ENCODE measurements around the gene SNRNP70.
"Not testable (repeated sequence)": the region's sequence is repeated elsewhere in the genome, so short reads cannot be mapped to it uniquely, and the experiment has no call there.

SNRNP70 gene, protein sequence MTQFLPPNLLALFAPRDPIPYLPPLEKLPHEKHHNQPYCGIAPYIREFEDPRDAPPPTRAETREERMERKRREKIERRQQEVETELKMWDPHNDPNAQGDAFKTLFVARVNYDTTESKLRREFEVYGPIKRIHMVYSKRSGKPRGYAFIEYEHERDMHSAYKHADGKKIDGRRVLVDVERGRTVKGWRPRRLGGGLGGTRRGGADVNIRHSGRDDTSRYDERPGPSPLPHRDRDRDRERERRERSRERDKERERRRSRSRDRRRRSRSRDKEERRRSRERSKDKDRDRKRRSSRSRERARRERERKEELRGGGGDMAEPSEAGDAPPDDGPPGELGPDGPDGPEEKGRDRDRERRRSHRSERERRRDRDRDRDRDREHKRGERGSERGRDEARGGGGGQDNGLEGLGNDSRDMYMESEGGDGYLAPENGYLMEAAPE

DNA sequence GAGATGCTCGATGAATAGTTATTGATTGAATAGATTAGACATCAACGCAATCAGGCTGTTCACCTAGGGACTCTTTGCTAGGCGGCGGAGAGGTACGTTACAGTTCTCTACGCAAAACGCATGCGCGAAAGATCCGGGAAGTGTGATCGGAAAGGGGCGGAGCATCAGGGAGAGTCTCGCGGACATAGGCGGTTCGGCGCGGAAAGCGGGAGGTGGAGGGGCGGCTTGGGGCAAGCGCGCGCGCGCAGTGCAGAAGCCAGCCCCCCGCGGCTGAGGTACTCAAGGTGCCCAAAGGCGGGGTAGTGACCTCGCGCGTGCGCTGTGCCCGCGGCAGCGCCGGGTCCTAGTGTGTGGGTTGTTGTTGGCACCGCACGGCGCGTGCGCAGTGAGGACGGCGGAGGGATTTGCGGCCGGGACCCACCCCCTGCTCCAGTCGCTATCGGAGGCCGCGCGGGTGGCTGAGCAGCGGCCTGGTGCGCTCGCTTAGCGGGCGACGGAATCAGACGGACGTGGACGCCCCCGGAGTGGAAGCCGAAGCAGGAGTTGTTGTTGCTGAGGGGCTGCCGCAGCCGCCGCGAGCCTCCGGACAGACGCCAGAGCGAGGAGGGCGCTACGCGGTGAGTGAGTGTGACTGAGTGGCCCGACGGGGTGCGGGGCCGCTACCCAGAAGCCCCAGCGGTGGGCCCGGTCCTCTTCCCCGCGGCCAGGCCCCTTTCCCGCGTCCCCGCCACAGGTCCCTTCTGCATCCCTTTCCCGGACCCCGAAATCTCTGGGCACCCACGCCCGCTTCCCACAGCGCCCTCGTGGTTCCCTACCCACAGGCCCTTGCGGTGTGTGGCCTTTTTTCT, at the start of gene SNRNP70:
SNRNP70 (plus strand) TSS at position 432 of the 848 bp plus-strand sequence. CDS start 964 bp downstream, outside the sequence.
- DNase-seq = peak; percentile 99

DNA sequence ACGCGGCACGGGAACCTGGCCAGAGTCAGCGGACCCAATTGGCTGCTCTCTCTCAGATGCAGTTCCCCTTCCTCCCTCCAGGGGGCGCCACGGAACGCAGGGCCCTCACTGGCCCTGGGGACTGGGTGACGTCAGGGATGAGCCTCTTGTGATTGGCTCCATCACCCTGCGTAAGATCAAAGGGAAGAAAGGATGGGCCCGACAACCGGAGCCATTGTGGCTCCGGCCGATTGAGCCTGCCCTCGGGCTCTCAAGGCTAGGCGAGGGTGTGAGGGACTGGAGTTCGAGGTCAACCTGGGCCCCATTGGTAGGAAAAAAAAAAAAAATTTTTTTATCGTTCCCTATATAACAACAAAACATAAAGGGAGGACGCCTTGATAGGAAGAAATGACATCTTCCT, 48.4 kb upstream of the SNRNP70 start, which contains the start of gene CGB1:
CGB1 (minus strand) TSS at position 81 of the 400 bp plus-strand sequence. CDS start 184 bp downstream, outside the sequence.
- peak; percentile 72 for DNase-seq

DNA sequence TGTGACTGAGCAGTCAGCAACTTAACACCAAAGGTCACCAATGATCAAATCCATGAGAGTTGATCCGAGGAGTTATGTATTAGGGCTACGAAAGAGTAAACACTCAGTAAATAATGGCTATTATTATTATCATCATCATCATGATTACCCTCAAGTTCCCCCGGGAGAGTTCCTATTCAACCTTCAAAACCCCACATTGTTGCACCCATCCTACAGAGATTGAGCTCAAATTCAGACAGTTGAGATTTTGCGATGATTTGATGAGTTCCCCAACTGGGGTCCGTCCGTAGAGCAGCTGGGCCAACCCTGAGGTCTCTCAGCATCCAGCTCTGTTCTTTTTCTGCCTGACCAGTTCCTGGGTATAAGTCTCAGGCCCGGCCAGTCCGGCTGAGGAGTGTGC, 47.1 kb upstream of the SNRNP70 start:
- DNase-seq = not testable (repeated sequence)

DNA sequence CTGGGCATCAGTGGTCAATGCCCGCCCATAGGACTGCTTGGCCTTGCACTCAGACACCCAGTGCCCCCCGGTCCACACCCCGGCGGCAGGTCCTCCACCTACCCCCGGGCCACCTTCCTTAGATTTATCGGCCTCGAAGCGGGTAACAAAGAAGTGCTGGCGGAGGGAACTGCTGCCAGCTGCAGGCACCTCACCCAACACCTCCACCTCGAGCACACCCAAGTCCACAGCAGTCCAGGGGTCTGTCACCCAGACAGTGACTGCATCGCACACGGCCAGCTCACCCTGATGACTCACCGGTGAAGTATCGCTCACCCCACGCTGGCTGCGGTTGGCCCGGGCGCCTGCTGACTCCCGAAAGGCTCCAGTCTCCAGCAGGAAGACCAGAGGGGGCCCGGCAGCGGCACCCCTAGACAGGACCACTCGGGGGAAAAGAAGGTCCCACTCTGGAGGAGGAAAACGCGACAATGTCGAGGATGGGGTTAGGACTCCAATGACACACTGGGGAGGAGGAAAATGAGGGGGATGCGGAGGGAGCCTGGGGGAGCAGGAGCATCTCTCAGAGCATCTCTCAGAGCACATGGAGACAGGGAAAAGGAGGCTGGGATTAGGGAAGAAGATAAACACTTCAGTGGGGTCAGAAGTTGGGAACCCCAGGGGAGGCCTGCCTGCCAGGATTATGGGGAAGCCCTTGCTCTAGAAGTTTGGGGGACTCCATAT, 46.5 kb upstream of the SNRNP70 start:
- not testable (repeated sequence) for DNase-seq

DNA sequence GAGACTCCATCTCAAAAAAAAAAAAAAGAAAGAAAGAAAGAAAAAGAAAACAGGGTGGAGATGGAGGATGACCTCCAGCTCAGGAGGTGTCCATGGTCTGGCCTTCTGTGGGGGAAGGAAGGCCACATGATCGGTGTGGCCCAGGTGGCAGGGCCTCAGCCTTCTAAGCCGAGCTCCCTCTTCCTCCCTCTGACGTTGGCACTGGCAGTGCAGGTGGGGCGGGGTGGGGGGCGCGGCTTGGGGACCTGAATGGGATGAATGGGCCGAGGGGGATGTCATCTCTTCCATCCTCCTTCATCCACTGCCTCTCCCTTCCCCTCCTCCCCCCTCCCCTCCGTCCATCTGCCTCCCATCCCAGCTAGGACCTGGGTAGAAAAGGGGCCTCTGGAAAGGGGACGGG, 45.5 kb upstream of the SNRNP70 start:
- DNase-seq = not testable (repeated sequence)

DNA sequence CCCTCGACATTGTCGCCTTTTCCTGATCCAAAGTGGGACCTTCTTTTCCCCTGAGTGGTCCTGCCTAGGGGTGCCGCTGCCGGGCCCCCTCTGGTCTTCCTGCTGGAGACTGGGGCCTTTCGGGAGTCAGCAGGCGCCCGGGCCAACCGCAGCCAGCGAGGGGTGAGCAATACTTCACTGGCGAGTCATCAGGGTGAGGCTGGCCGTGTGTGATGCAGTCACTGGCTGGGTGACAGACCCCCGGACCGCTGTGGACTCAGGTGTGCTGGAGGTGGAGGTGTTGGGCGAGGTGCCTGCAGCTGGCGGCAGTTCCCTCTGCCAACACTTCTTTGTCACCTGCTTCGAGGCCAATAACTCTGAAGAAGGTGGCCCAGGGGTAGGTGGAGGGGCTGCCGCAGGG, 43.1 kb upstream of the SNRNP70 start:
- DNase-seq = no peak

DNA sequence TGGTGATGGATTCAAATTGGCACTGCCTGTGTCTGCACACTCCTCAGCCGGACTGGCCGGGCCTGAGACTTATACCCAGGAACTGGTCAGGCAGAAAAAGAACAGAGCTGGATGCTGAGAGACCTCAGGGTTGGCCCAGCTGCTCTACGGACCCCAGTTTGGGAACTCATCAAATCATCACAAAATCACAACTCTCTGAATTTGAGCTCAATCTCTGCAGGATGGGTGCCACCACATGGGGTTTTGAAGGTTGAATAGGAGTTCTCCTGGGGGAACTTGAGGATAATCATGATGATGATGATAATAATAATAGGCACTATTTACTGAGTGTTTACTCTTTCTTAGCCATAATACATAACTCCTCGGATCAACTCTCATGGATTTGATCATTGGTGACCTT, 42.6 kb upstream of the SNRNP70 start:
- DNase-seq = not testable (repeated sequence)

DNA sequence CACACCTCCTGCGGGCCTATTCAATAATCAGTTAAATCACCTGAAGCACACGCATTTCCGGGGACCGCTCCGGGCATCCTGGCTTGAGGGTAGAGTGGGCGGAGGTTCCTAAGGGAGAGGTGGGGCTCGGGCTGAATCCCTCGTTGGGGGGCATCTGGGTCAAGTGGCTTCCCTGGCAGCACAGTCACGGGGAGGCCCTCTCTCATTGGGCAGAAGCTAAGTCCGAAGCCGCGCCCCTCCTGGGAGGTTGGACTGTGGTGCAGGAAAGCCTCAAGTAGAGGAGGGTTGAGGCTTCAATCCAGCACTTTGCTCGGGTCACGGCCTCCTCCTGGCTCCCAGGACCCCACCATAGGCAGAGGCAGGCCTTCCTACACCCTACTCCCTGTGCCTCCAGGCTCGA, 41.7 kb upstream of the SNRNP70 start, which contains the start of gene CGB5:
CGB5 (plus strand) TSS at position 301 of the 400 bp plus-strand sequence. CDS start 362 bp downstream, outside the sequence.
- DNase-seq = not testable (repeated sequence)

DNA sequence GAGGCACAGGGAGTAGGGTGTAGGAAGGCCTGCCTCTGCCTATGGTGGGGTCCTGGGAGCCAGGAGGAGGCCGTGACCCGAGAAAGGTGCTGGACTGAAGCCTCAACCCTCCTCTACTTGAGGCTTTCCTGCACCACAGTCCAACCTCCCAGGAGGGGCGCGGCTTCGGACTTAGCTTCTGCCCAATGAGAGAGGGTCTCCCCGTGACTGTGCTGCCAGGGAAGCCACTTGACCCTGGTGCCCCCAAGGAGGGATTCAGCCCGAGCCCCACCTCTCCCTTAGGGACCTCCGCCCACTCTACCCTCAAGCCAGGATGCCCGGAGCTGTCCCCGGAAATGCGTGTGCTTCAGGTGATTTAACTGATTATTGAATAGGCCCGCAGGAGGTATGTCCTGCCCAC, 36.2 kb upstream of the SNRNP70 start, which contains the start of gene CGB8:
CGB8 (minus strand) TSS at position 101 of the 400 bp plus-strand sequence. CDS start 372 bp downstream, outside the sequence.
- not testable (repeated sequence) for DNase-seq

DNA sequence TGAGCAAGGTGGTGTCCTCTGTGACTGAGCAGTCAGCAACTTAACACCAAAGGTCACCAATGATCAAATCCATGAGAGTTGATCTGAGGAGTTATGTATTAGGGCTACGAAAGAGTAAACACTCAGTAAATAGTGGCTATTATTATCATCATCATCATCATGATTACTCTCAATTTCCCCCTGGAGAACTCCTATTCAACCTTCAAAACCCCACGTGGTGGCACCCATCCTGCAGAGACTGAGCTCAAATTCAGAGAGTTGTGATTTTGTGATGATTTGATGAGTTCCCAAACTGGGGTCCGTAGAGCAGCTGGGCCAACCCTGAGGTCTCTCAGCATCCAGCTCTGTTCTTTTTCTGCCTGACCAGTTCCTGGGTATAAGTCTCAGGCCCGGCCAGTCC, 35.4 kb upstream of the SNRNP70 start:
- DNase-seq = not testable (repeated sequence)

DNA sequence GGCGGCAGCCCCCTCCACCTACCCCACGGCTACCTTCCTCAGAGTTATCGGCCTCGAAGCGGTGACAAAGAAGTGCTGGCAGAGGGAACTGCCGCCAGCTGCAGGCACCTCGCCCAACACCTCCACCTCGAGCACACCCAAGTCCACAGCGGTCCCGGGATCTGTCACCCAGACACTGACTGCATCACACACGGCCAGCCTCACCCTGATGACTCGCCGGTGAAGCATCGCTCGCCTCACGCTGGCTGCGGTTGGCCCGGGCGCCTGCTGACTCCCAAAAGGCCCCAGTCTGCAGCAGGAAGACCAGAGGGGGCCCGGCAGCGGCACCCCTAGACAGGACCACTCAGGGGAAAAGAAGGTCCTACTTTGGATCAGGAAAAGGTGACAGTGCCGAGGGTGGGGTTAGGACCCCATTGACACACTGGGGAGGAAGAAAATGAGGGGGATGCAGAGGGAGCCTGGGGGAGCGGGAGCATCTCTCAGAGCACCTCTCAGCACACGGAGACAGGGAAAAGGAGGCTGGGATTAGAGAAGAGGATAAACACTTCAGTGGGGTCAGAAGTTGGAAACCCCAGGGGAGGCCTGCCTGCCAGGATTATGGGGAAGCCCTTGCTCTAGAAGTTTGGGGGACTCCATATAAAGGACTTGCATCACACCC, 34.7 kb upstream of the SNRNP70 start:
- DNase-seq = not testable (repeated sequence)

DNA sequence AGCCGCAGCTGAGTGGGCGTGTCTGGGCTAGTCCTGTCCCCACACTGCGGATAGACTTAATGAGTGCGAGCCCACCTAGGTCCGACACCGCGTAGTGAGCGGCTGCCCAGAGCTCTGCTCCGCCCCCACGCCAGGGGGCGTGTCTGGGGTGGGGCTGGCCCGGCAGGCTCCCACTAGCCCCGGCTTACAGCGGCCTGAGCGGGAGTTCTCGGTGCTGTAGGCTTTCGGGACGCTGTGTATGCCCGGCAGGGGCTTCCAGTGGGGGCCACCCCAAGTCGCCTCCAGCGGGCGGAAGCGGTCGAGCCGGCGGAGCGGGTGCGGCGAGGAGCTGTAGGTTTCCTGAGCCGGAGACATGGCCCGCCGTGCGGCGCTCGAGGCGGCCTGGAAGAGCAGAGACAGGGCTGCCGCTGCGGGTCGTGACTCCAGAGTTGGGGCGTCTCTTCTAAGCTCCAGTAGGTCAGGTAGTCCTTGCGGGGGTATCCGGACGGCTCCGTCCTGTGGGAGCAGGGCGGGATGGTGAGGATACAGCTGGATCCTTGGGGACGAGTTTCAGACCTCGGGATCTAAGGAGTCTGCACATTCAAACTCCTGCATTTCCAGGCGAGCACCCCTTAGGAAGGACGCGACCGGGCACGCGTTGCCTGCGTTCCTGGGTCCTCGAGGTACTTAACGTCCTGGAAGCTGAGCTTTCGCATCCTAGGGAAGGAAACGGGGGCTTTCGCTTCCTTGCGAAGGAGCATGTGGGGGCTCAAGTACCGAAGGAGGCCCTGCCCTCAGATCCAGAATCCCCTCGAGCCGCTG, 28.9 kb upstream of the SNRNP70 start:
- DNase-seq = peak; percentile 85

DNA sequence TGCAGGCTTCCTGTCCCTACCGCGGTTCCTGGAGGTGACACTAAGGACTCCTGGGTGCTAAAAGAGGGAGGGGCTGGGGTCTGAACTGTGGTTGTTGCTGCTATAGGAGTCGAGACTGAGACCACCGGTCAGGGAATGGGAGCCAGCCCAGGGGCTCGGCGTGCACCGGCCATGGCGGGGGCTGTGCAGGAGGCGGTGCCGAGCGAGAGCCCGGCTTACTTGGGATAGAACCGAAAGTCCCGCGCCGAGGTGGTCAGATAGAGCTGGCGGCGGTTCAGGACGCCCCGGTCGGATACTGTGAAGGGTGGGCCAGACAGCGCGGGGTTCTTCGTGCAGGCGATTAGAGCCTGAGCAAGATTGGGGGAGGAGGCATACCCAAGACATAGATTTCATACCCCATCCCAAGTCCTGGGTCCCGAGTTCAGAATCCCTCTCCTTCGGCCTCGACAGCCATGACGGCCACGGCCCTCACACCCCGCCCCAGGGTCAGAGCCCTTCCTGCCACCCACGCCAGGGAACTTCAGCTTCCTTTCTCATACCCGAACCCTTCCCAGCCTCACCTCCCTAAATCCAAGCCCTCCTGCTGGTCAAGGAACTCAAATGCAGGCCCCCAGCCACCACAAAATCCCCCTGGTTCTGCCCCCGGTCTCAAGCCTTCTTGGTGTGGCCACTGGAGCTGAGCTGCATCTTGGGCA, 28.2 kb upstream of the SNRNP70 start:
- not testable (repeated sequence) for DNase-seq

DNA sequence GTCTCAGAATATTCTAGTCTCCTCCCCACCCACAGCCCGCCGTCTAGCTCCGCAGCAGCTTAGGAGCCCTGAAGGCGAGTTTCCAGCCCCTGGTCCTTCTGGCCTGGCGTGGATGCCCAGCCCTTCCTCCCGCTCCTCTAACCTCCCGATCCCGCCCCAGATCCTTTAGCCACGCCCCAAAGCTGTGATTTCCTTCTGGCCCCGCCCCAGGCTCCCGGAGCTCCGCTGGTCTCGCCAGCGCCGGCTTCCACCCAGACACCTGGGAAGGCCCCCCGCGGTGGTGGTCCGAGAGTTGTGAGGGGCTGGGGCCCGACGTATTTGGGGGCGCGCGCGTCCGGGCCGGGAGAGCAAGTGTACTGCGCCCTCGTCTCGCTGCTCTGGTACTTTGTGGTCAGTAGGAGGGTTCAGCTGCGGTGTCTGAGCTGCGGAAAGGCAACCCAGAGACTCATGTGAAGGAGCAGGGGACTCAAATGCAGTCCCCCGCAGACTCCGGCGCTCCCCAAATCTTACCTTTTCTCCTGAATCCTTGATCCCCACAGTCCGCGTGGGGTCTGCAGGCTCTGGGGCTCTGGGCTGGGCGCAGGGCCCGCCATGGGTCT, 27.5 kb upstream of the SNRNP70 start, which contains the start of gene CGB7:
CGB7 (minus strand) TSS at position 114 of the 599 bp plus-strand sequence. CDS start 2,374 bp downstream, outside the sequence.
- peak; percentile 80 for DNase-seq

DNA sequence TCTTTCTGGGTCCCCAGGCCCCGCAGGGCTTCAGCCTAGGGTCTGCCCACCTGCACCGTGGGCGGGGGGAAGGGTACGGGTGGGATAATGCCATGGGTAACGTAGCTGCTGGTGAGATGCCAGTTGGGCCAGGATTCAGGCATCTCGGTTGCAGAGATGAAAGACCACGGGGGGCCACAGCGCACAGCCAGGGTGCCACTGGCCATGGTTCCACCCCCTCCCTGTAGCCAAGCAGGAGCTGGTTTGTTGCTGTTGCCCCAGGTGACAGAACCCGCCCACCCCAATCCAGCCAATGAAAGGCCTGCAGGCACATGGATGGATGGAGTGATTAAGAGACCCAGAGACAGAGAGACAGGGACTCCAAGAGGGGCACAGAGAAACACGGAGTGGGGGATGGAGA, 26.7 kb upstream of the SNRNP70 start:
- DNase-seq = no peak

DNA sequence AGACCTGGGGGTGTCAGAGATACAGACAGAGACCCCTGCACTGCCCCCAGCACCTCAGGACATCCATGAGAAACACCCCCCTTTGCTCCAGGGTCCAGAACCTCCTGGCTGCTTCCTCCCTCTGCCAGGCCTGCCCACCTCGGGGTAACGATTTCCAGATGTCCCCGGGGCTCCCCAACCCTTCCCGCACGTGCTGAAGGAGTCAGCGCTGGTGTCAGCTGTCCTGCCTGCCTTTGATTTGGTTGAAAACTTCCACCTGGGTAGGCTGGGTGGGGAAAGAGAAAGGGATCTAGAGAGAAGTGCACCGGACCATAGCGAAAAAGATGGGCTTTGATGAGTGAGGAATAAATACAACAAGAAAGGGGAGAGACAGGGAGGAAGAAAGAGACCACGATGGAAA, 26.2 kb upstream of the SNRNP70 start:
- DNase-seq = no peak

DNA sequence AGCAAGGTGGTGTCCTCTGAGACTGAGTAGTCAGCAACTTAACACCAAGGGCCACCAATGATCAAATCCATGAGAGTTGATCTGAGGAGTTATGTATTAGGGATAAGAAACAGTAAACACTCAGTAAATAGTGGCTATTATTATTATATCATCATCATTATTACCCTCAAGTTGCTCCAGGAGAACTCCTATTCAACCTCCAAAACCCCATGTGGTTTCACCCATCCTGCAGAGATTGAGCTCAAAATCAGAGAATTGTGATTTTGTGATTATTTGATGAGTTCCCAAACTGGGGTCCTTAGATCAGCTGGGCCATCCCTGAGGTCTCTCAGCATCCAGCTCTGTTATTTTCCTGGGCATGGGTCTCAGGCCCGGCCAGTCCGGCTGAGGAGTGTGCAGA, 24.3 kb upstream of the SNRNP70 start:
- DNase-seq = no peak

DNA sequence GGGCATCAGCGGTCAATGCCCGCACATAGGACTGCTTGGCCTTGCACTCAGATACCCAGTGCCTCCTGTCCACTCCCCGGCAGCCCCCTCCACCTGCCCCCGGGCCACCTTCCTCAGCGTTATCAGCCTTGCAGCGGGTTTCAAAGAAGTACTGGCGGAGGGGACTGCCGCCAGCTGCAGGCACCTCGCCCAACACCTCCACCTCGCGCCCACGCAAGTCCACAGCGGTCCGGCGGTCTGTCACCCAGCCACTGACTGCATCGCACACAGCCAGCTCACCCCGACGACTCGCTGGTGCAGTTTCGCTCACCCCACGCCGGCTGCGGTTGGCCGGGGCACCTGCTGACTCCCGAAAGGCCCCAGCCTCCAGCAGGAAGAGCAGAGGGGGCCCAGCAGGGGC, 23.8 kb upstream of the SNRNP70 start:
- no peak for DNase-seq

DNA sequence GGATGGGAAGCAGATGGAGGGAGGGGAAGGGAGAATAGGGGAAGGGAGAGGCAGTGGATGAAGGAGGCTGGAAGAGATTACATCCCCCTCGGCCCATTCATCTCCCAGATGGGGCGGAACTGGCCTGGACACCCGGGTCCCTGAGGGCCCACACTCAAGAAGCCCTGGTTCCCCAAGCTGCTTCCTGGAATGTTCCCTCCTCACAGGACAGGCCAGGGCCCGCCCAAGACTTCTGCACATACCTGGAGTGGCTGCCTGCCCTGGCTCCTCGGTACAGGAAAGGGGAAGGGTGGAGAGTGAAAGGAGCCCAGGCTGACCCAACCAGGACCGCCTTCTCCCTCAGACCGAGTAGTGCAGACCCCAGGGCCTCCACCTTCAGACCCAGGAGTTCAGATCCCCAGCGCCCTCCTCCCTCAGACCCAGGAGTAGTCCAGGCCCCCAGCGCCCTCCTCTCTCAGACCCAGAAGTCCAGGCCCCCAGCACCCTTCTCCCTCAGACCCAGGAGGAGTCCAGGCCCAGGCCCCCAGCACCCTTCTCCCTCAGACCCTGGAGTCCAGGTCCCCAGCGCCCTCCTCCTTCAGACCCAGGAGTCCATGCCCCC, 21.1 kb upstream of the SNRNP70 start:
- no peak for DNase-seq
